ENCODE results near the gene HYCC1.

DNA sequence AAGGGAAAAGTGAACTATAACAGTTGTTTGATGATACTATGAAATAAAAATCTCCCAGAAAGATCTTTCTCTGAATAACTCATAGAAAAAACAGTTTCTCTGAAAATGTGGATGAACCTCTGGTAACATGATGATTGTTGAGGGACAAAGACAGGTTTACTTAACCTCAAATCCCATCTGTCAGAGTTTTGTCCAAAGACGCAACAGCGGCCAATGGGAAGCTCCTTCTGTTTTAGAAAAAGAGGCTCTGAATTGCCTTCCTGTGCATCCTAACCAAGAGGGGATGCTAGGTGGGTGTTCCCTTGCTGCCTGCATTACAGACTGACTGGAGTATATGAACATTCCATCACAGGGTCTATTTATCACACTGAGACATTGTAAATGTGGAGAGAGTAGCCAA is 8.9 kb upstream of the HYCC1 start:
- TF ChIP-seq ZNF274 (IDR thresholded peaks at IDR 0.05; ENCODE audit: low read depth, low read length) (no peak), SUZ12 (IDR thresholded peaks at IDR 0.05; ENCODE audit: extremely low read depth, insufficient read depth, insufficient read length) (no peak)
